SK-N-SH (cell line): ENCODE data around the gene CCDC17. TPM values are rescaled to one million over a fixed set of nuclear protein-coding genes. Genes with fewer than 3 reads are reported as not detected.

Experiments used
- CTCF ChIA-PET: fragments of 300-600, 350-600 bp; formaldehyde crosslinking; extraction: SDS; loops from one replicate; lab custom pipeline; 2021; lab: Yijun Ruan, JAX
- POLR2A ChIA-PET: fragments of 350-600 bp; sonication (Branson Sonifier 250); formaldehyde crosslinking; extraction: SDS; loops from one replicate; lab custom pipeline; 2020; ENCODE audit warnings: antibody characterized with exemption, inconsistent platforms; lab: Yijun Ruan, JAX
- DNase-seq: peaks from one replicate; pipeline ENCODE4 v3.0.0; 2012
- H2AFZ ChIP-seq: fragments of 200-600 bp; sonication (generic); 2 replicates; pipeline ENCODE4 v1.8.1; 2016; ENCODE audit warnings: antibody characterized with exemption, mild to moderate bottlenecking, low read depth
- H3F3A ChIP-seq: fragments of 200-600 bp; sonication (generic); replicated peaks from 2 replicates; pipeline ENCODE3; 2016; ENCODE audit warnings: antibody characterized with exemption, mild to moderate bottlenecking; ENCODE audit not compliant: insufficient read depth
- H3K27ac ChIP-seq, 2 experiments: fragments of 200-500 bp in 1 of 2; fragments of 200-600 bp in 1 of 2; sonication (Bioruptor generic) in 1 of 2; sonication (generic), shearing (Covaris generic) in 1 of 2; 2 replicates each; pipeline versions ENCODE4 v1.5.1 to v1.6.1; 2014 to 2016; ENCODE audit warnings: low read depth in 2 of 2, inconsistent platforms in 1 of 2, low read length in 1 of 2, mild to moderate bottlenecking in 1 of 2, mixed read lengths in 1 of 2
- H3K27me3 ChIP-seq: fragments of 200-600 bp; sonication (generic), shearing (Covaris generic); 2 replicates; pipeline ENCODE4 v1.6.1; 2016; ENCODE audit warnings: mixed run types; ENCODE audit not compliant: insufficient read depth
- H3K36me3 ChIP-seq, 2 experiments: fragments of 200-500 bp in 1 of 2; fragments of 200-600 bp in 1 of 2; sonication (Bioruptor generic) in 1 of 2; sonication (generic) in 1 of 2; replicated peaks in 1 of 2; 2 replicates each; pipeline versions ENCODE3 to v1.5.1; 2014 to 2016; ENCODE audit warnings: low read length in 1 of 2, mild to moderate bottlenecking in 1 of 2; ENCODE audit not compliant: insufficient read depth in 2 of 2, control insufficient read depth in 1 of 2
- H3K4me1 ChIP-seq, 2 experiments: fragments of 200-500 bp in 1 of 2; fragments of 200-600 bp in 1 of 2; sonication (Bioruptor generic) in 1 of 2; sonication (generic), shearing (Covaris generic) in 1 of 2; 2 replicates each; pipeline versions ENCODE4 v1.5.1 to v1.6.1; 2014 to 2016; ENCODE audit warnings: low read depth in 1 of 2, low read length in 1 of 2, mixed run types in 1 of 2; ENCODE audit not compliant: insufficient read depth in 2 of 2, control insufficient read depth in 1 of 2
- H3K4me2 ChIP-seq: fragments of 200-600 bp; sonication (generic), shearing (Covaris generic); 2 replicates; pipeline ENCODE4 v1.6.1; 2017; ENCODE audit warnings: mixed run types
- H3K4me3 ChIP-seq, 2 experiments: fragments of 200-500 bp in 1 of 2; fragments of 200-600 bp in 1 of 2; sonication (Bioruptor generic) in 1 of 2; sonication (generic), shearing (Covaris generic) in 1 of 2; 2 replicates each; pipeline versions ENCODE4 v1.5.1 to v1.8.1; 2014 to 2016; ENCODE audit warnings: low read depth in 2 of 2, inconsistent platforms in 1 of 2, low read length in 1 of 2, mild to moderate bottlenecking in 1 of 2, mixed read lengths in 1 of 2, moderate library complexity in 1 of 2
- H3K79me2 ChIP-seq: fragments of 200-600 bp; sonication (generic); 2 replicates; pipeline ENCODE4 v1.8.1; 2017; ENCODE audit warnings: mild to moderate bottlenecking; ENCODE audit not compliant: insufficient read depth
- H3K9ac ChIP-seq: fragments of 200-600 bp; sonication (generic); 2 replicates; pipeline ENCODE4 v1.6.1; 2017; ENCODE audit warnings: mixed run types
- H3K9me2 ChIP-seq: fragments of 200-600 bp; sonication (generic); 2 replicates; pipeline ENCODE4 v1.6.1; 2017; ENCODE audit warnings: mixed run types
- H3K9me3 ChIP-seq: fragments of 200-600 bp; sonication (generic); 2 replicates; pipeline ENCODE4 v1.6.1; 2017; ENCODE audit warnings: mixed run types, mild to moderate bottlenecking, moderate library complexity
- H4K20me1 ChIP-seq: fragments of 200-600 bp; sonication (generic); 2 replicates; pipeline ENCODE4 v1.6.1; 2017; ENCODE audit warnings: mild to moderate bottlenecking, mixed run types; ENCODE audit not compliant: insufficient read depth
- CHD2 ChIP-seq: fragments of 150-350 bp; IDR thresholded peaks from 2 replicates; pipeline ENCODE4 v1.6.1; 2018; ENCODE audit warnings: low read length; ENCODE audit not compliant: partially characterized antibody
- ELF1 ChIP-seq: IDR thresholded peaks from 2 replicates; pipeline ENCODE4 v1.4.0; 2012
- EZH2phosphoT487 ChIP-seq: fragments of 200-600 bp; sonication (generic); IDR thresholded peaks from 2 replicates; pipeline ENCODE4 v1.6.1; 2017; ENCODE audit warnings: low read depth, mixed run types, mild to moderate bottlenecking, antibody characterized with exemption, moderate library complexity, borderline replicate concordance
- FOXJ3 ChIP-seq: sonication (generic); formaldehyde crosslinking; IDR thresholded peaks from 2 replicates; pipeline ENCODE4 v1.5.1; 2020; ENCODE audit warnings: mild to moderate bottlenecking, missing genetic modification reagents
- GABPA ChIP-seq: IDR thresholded peaks from 2 replicates; pipeline ENCODE4 v1.4.0; 2012; ENCODE audit warnings: low read depth, mild to moderate bottlenecking
- MAX ChIP-seq: IDR thresholded peaks from 2 replicates; pipeline ENCODE4 v1.4.0; 2012; ENCODE audit warnings: low read depth
- MEF2A ChIP-seq: IDR thresholded peaks from 2 replicates; pipeline ENCODE4 v1.4.0; 2012; ENCODE audit warnings: low read depth, borderline replicate concordance
- NFIC ChIP-seq: IDR thresholded peaks from 2 replicates; pipeline ENCODE4 v1.4.0; 2012; ENCODE audit warnings: borderline replicate concordance
- RXRA ChIP-seq: IDR thresholded peaks from 2 replicates; pipeline ENCODE4 v1.4.0; 2012; ENCODE audit warnings: low read depth, mild to moderate bottlenecking, borderline replicate concordance
- SIN3A ChIP-seq: IDR thresholded peaks from 2 replicates; pipeline ENCODE4 v1.6.1; 2012; ENCODE audit warnings: low read depth, mild to moderate bottlenecking, low read length, moderate library complexity, borderline replicate concordance
- TEAD4 ChIP-seq: IDR thresholded peaks from 2 replicates; pipeline ENCODE4 v1.4.0; 2012; ENCODE audit warnings: mild to moderate bottlenecking, borderline replicate concordance; ENCODE audit not compliant: insufficient read depth
- USF1 ChIP-seq: IDR thresholded peaks from 2 replicates; pipeline ENCODE4 v1.4.0; 2012; ENCODE audit warnings: low read depth, borderline replicate concordance
- YY1 ChIP-seq: IDR thresholded peaks from 2 replicates; pipeline ENCODE4 v1.4.0; 2012; ENCODE audit warnings: low read depth, mild to moderate bottlenecking
- ZBTB33 ChIP-seq: IDR thresholded peaks from 2 replicates; pipeline ENCODE4 v1.4.0; 2012; ENCODE audit warnings: low read depth, borderline replicate concordance
- WGBS: methylation state at CpG from one replicate; pipeline ENCODE4 v1.1.6; 2017; ENCODE audit warnings: low lambda C conversion rate; 5-methylcytosine and 5-hydroxymethylcytosine counted together
- polyA plus RNA-seq, 3 experiments: library from polyadenylated mRNA; depleted of rRNA; stranded (reverse); fragments of >200 nt; gene quantifications; 2 replicates each; pipeline ENCODE4 v1.2.3, GENCODE V29; 2012

CCDC17 gene
- polyA plus RNA-seq, 1 of the 3 experiments (the other 2 are of a cell fraction): 0.41 TPM

- CTCF ChIA-PET: no interaction called here
- peaks cover 0 to 2% of the 10 kb centered on the region in 2 experiments; a peak in 1 of 4 replicates for H3K4me1 ChIP-seq
- no peak for DNase-seq
- peaks cover 43% of the 10 kb centered on the region; the same call in 1 of the 2 replicates for H3K79me2 ChIP-seq
- no peak overlapping the region for H3K9ac ChIP-seq
- no peaks in the 10 kb centered on the region for H3K9me2 ChIP-seq
- H2AFZ ChIP-seq: no peak overlapping the region
- no peak overlapping the region for H3K4me2 ChIP-seq
- TF ChIP-seq TEAD4 (no peak), EZH2phosphoT487 (no peak), ELF1 (no peak), ZBTB33 (no peak), GABPA (no peak), FOXJ3 (CRISPR knock-in tag) (no peak), CHD2 (no peak), RXRA (no peak), NFIC (no peak)
- H3K9me3 ChIP-seq: no peaks in the 10 kb centered on the region
- 87% methylated on average over 10 of the region's 10 CpGs for WGBS
- no peak overlapping the region for H3K4me3 ChIP-seq
- POLR2A ChIA-PET: no interaction called here
- H3K36me3 ChIP-seq: peaks cover 63 to 65% of the 10 kb centered on the region in 2 experiments
- H3F3A ChIP-seq: peaks cover 9% of the 10 kb centered on the region
- H3K27ac ChIP-seq: no peak overlapping the region; a peak in 1 of 4 replicates
- H3K27me3 ChIP-seq: no peaks in the 10 kb centered on the region
- H4K20me1 ChIP-seq: no peaks in the 10 kb centered on the region
Observed at GRCh38 chr1:45610589-45611226, 13.1 kb downstream of the CCDC17 start.

- Histone ChIP-seq H3K9me3 (no peaks in the 10 kb centered on the region), H3F3A (no peaks in the 10 kb centered on the region), H2AFZ (no peak overlapping the region), H3K4me2 (no peak overlapping the region), H4K20me1 (no peaks in the 10 kb centered on the region), H3K36me3 (peaks cover 61 to 65% of the 10 kb centered on the region in 2 experiments), H3K4me3 (no peak overlapping the region), H3K79me2 (peaks cover 64% of the 10 kb centered on the region; the same call in 1 of the 2 replicates), H3K4me1 (peaks cover 0 to 2% of the 10 kb centered on the region in 2 experiments; a peak in 1 of 4 replicates), H3K9ac (no peak overlapping the region), H3K27ac (no peak overlapping the region), H3K9me2 (no peaks in the 10 kb centered on the region), H3K27me3 (no peaks in the 10 kb centered on the region)
- ChIA-PET CTCF (interaction anchor here (1.1 kb wide), 1 partner anchor 40 kb away, joined by 3 read pairs; no protein-coding TSS in a partner anchor), POLR2A (no interaction called here)
- DNase-seq: no peak
- WGBS: 95% methylated on average over 5 of the region's 5 CpGs
- TF ChIP-seq SIN3A (no peak), USF1 (no peak), MAX (no peak), ELF1 (no peak), YY1 (no peak), CHD2 (no peak), MEF2A (no peak)
Observed at GRCh38 chr1:45608175-45609156, 15.4 kb downstream of the CCDC17 start.
